Mesendoderm (in vitro differentiated cells): ENCODE data around the gene TTR.

Experiments
- DNase-seq: peaks from one replicate; pipeline ENCODE4 v3.0.0; 2013
- H2AK5ac ChIP-seq: 2 replicates; pipeline ENCODE4 v1.6.1; 2013; ENCODE audit warnings: low read length, inconsistent platforms
- H2BK120ac ChIP-seq: 2 replicates; pipeline ENCODE4 v1.6.1; 2013; ENCODE audit warnings: low read depth, mild to moderate bottlenecking, low read length, moderate library complexity, mixed read lengths
- H2BK15ac ChIP-seq: replicated peaks from 2 replicates; pipeline ENCODE4 v1.6.1; 2013; ENCODE audit warnings: low read depth, mild to moderate bottlenecking, moderate library complexity
- H2BK5ac ChIP-seq: 2 replicates; pipeline ENCODE4 v1.6.1; 2013; ENCODE audit warnings: low read length, inconsistent platforms
- H3K18ac ChIP-seq: 2 replicates; pipeline ENCODE4 v1.6.1; 2013; ENCODE audit warnings: mild to moderate bottlenecking, low read length, mixed read lengths
- H3K23ac ChIP-seq: one replicate; pipeline ENCODE4 v1.6.1; 2013; ENCODE audit warnings: low read length
- H3K27ac ChIP-seq: 2 replicates; pipeline ENCODE4 v1.5.1; 2013; ENCODE audit warnings: low read depth, mild to moderate bottlenecking, inconsistent platforms, low read length, moderate library complexity
- H3K27me3 ChIP-seq: 2 replicates; pipeline ENCODE4 v1.6.1; 2013; ENCODE audit warnings: low read length, control low read depth, mild to moderate bottlenecking, inconsistent platforms; ENCODE audit not compliant: insufficient read depth, poor library complexity
- H3K36me3 ChIP-seq: 2 replicates; pipeline ENCODE4 v1.6.1; 2013; ENCODE audit warnings: low read length, inconsistent platforms; ENCODE audit not compliant: control insufficient read depth, insufficient read depth
- H3K4ac ChIP-seq: one replicate; pipeline ENCODE4 v1.6.1; 2013; ENCODE audit warnings: low read depth, mild to moderate bottlenecking, low read length, moderate library complexity
- H3K4me1 ChIP-seq: 2 replicates; pipeline ENCODE4 v1.6.1; 2013; ENCODE audit warnings: low read depth, low read length, inconsistent platforms; ENCODE audit not compliant: control insufficient read depth
- H3K4me2 ChIP-seq: 2 replicates; pipeline ENCODE4 v1.6.1; 2013; ENCODE audit warnings: low read length
- H3K4me3 ChIP-seq: 2 replicates; pipeline ENCODE4 v1.5.1; 2013; ENCODE audit warnings: mild to moderate bottlenecking, low read length
- H3K56ac ChIP-seq: one replicate; pipeline ENCODE4 v1.6.1; 2013; ENCODE audit warnings: low read length
- H3K79me1 ChIP-seq: 2 replicates; pipeline ENCODE4 v1.6.1; 2013; ENCODE audit warnings: low read length, inconsistent platforms
- H3K79me2 ChIP-seq: 2 replicates; pipeline ENCODE4 v1.6.1; 2013; ENCODE audit warnings: mild to moderate bottlenecking, low read length; ENCODE audit not compliant: control insufficient read depth, insufficient read depth
- H3K9ac ChIP-seq: 2 replicates; pipeline ENCODE4 v1.6.1; 2013; ENCODE audit warnings: low read length, inconsistent platforms
- H4K5ac ChIP-seq: one replicate; pipeline ENCODE4 v1.6.1; 2013; ENCODE audit warnings: low read length
- H4K8ac ChIP-seq: one replicate; pipeline ENCODE4 v1.6.1; 2013; ENCODE audit warnings: low read depth, mild to moderate bottlenecking, control low read depth, low read length, moderate library complexity
- WGBS: extraction: QIAGEN DNeasy Blood & Tissue Kit; methylation state at CpG from one replicate; pipeline ENCODE4 v1.1.7; 2013; ENCODE audit warnings: low lambda C conversion rate, missing lambda C conversion rate; ENCODE audit not compliant: insufficient coverage; ENCODE audit errors: extremely low coverage; 5-methylcytosine and 5-hydroxymethylcytosine counted together

TTR gene

DNA sequence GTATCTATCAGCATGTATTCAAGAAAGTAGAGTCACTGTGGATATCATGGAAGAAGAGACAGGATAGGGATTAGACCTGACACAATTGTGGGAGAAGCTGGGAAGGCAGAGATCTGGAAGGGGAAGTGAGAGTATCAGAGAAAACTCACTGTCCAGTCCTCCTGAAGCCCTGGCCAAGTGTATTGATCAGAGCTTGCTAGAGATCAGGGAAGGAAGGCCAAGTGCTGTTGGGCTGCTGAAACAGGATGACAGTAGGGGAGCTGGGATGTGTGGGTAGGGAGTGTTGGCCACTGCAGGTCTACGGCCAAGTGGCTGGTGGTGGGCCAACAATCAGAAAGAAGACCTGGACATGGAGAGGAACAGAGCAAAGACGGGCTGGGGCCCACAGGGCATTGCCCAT is 26.3 kb upstream of the TTR start:
- Histone ChIP-seq H3K56ac (no peak overlapping the region), H3K79me1 (no peaks in the 10 kb centered on the region), H4K5ac (no peak overlapping the region), H3K9ac (no peak overlapping the region), H3K23ac (no peak overlapping the region), H3K36me3 (no peaks in the 10 kb centered on the region), H3K79me2 (no peaks in the 10 kb centered on the region), H3K4ac (no peak overlapping the region), H2AK5ac (no peak overlapping the region), H3K18ac (no peak overlapping the region), H3K4me1 (no peaks in the 10 kb centered on the region), H4K8ac (no peak overlapping the region), H3K4me3 (no peak overlapping the region), H2BK120ac (no peak overlapping the region), H3K27ac (no peak overlapping the region), H3K27me3 (no peaks in the 10 kb centered on the region), H3K4me2 (no peak overlapping the region), H2BK5ac (no peak overlapping the region), H2BK15ac (no peak overlapping the region)
- WGBS, result no CpG with 5 or more reads among the region's 2 CpGs
- DNase-seq, result no peak

DNA sequence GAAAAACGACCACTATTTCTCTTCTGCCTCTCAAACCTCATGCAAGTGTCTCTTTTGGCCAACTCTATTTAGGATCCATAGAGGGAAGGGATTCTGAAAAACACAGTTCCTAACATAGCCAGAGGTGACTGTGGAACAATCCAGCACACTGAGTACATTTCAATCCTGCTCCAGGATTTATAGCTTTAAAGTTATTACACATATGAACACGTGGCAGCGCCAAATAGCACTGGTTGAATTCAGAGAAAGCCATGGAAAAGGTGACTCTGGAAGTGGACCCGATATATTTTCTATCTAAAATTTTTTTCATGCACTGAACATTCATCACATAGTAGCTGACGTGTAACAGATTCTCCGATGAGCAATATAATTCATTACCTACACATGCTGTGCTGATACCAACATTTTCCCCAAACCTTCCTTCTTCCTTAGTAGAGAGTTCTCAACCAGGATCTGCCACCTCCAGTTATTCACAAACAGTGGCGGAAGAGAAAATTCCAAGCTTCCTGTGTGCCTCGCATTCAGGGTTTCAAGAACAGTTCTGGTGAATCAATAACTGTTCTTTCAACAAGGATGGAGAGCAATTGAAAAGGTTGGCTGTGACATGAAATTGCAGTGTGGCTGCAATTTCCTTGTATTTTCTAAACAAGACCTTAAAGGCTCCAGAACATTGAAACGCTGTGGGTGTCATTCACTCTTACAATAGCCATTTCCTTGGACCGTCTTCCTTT is 25.7 kb upstream of the TTR start:
- Histone ChIP-seq H3K4me1 (no peaks in the 10 kb centered on the region), H3K23ac (no peak overlapping the region), H3K4ac (no peak overlapping the region), H3K79me2 (no peaks in the 10 kb centered on the region), H2BK5ac (no peak overlapping the region), H3K4me3 (no peak overlapping the region), H3K4me2 (no peak overlapping the region), H3K79me1 (no peaks in the 10 kb centered on the region), H3K27ac (no peak overlapping the region), H2AK5ac (no peak overlapping the region), H3K36me3 (no peaks in the 10 kb centered on the region), H3K18ac (no peak overlapping the region), H3K9ac (no peak overlapping the region), H3K27me3 (no peaks in the 10 kb centered on the region), H3K56ac (no peak overlapping the region), H2BK15ac (no peak overlapping the region), H2BK120ac (no peak overlapping the region), H4K8ac (no peak overlapping the region), H4K5ac (no peak overlapping the region)
- WGBS, result no CpG with 5 or more reads among the region's 10 CpGs
- no peak for DNase-seq

DNA sequence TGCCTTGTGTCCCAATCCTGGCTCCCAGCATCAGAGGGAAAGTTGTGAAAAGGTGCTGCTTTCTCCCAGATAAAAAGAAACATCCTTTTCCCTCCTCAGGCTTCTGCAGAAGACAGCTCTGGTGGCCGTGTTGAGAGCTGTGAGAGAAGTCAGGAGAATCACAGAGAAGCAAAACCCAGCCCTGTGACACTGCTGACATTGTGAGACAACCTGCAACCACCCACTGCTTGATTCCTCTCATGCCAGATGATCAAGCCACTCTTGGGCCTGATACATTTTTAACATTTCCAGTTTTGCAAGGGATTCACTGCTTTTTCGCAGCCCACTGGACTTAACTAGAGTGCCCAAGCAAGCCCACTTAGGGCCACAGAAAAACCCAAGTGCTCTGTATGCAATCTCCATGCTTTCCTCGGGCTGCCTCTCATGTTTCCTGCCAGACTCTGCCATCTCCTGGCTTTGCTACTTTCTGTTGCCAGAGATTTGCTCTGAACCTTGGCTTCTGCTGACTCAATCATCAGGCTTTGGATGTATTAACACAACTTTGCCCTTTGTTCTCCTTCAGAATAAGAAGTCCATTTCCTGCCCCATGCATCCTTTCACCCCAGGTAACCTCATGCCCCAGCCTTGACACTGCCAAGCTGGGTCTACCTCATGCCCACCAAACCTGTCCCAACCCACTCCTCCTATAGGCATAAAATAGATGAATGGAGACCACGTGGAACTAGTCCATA is 24.9 kb upstream of the TTR start:
- no peak overlapping the region for H2BK15ac ChIP-seq
- H3K4me3 ChIP-seq, result no peak overlapping the region
- DNase-seq, result no peak
- no peaks in the 10 kb centered on the region for H3K36me3 ChIP-seq
- H3K56ac ChIP-seq, result no peak overlapping the region
- H3K18ac ChIP-seq, result no peak overlapping the region
- no peaks in the 10 kb centered on the region for H3K27me3 ChIP-seq
- H4K5ac ChIP-seq, result no peak overlapping the region
- no CpG with 5 or more reads among the region's 4 CpGs for WGBS
- H3K79me1 ChIP-seq, result no peaks in the 10 kb centered on the region
- no peaks in the 10 kb centered on the region for H3K79me2 ChIP-seq
- H3K4me2 ChIP-seq, result no peak overlapping the region
- H3K4ac ChIP-seq, result no peak overlapping the region
- H4K8ac ChIP-seq, result no peak overlapping the region
- no peaks in the 10 kb centered on the region for H3K4me1 ChIP-seq
- no peak overlapping the region for H3K27ac ChIP-seq
- no peak overlapping the region for H2BK120ac ChIP-seq
- H2AK5ac ChIP-seq, result no peak overlapping the region
- no peak overlapping the region for H2BK5ac ChIP-seq
- no peak overlapping the region for H3K9ac ChIP-seq
- no peak overlapping the region for H3K23ac ChIP-seq

DNA sequence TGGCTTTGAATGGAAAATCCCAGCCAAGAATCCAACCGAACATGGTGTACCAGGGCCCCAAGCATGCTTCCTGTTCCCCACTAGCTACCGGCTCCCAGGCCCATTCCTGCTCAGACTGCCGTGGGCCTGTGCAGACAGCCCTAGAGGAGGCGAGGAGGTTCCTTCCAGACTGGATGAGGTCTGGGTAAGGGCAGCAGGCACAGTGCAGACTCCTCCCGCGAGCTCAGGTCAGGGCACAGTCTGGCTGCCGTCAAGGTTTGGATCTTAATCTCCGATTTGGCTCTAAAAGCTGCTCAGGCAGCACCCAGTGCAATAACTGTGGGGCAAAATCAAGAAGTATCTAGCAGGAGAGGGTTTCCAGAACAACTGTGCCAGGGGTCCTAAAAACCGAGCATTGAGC is 19.3 kb upstream of the TTR start:
- H3K36me3 ChIP-seq, result no peaks in the 10 kb centered on the region
- H3K23ac ChIP-seq, result no peak overlapping the region
- no peak overlapping the region for H2BK15ac ChIP-seq
- no peak overlapping the region for H3K4me3 ChIP-seq
- no peak overlapping the region for H3K18ac ChIP-seq
- no peaks in the 10 kb centered on the region for H3K79me1 ChIP-seq
- no peak overlapping the region for H3K27ac ChIP-seq
- no peak overlapping the region for H2BK5ac ChIP-seq
- no peak for DNase-seq
- H3K4me1 ChIP-seq, result no peaks in the 10 kb centered on the region
- H4K8ac ChIP-seq, result no peak overlapping the region
- no peaks in the 10 kb centered on the region for H3K27me3 ChIP-seq
- no peak overlapping the region for H2AK5ac ChIP-seq
- H4K5ac ChIP-seq, result no peak overlapping the region
- no CpG with 5 or more reads among the region's 9 CpGs for WGBS
- no peaks in the 10 kb centered on the region for H3K79me2 ChIP-seq
- no peak overlapping the region for H3K56ac ChIP-seq
- no peak overlapping the region for H2BK120ac ChIP-seq
- no peak overlapping the region for H3K9ac ChIP-seq
- H3K4me2 ChIP-seq, result no peak overlapping the region
- H3K4ac ChIP-seq, result no peak overlapping the region

DNA sequence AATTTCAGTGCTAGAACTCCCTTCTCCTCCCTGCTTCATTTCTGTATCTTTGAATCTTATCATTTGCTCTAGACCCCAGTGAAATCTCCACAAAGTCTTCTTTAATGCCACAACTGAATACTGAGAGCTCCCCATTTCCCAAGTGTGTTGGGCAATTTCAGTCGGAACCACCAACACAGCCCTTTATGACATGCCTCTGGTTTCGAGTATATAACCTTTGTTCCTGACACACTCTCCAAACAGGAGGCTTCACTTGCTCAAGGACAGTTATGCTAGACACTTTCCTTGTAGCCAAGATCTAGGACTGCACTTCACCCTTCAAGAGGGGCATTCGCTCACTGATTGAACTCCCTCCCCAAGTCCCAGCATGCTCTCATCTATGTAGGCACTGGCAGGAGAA is 18.6 kb upstream of the TTR start:
- H3K4me1 ChIP-seq, result no peaks in the 10 kb centered on the region
- no peaks in the 10 kb centered on the region for H3K79me1 ChIP-seq
- no peak overlapping the region for H3K4me2 ChIP-seq
- no peak overlapping the region for H3K9ac ChIP-seq
- H4K5ac ChIP-seq, result no peak overlapping the region
- no peak overlapping the region for H3K18ac ChIP-seq
- no CpG with 5 or more reads among the region's 3 CpGs for WGBS
- no peak overlapping the region for H2AK5ac ChIP-seq
- H3K27me3 ChIP-seq, result no peaks in the 10 kb centered on the region
- H3K56ac ChIP-seq, result no peak overlapping the region
- no peak overlapping the region for H3K23ac ChIP-seq
- no peaks in the 10 kb centered on the region for H3K79me2 ChIP-seq
- H2BK15ac ChIP-seq, result no peak overlapping the region
- H3K27ac ChIP-seq, result no peak overlapping the region
- no peak for DNase-seq
- H2BK120ac ChIP-seq, result no peak overlapping the region
- H4K8ac ChIP-seq, result no peak overlapping the region
- H3K36me3 ChIP-seq, result no peaks in the 10 kb centered on the region
- no peak overlapping the region for H3K4ac ChIP-seq
- no peak overlapping the region for H3K4me3 ChIP-seq
- H2BK5ac ChIP-seq, result no peak overlapping the region
